DMS 273 (cell line): ENCODE measurements around the gene SLC44A5.
"Not testable (repeated sequence)": the region's sequence is repeated elsewhere in the genome, so short reads cannot be mapped to it uniquely, and the experiment has no call there.

Experiments
- DNase-seq: peaks from one replicate; lab custom pipeline; 2025; ENCODE audit not compliant: unreplicated experiment; lab: John Stamatoyannopoulos, UW

SLC44A5 gene

DNA sequence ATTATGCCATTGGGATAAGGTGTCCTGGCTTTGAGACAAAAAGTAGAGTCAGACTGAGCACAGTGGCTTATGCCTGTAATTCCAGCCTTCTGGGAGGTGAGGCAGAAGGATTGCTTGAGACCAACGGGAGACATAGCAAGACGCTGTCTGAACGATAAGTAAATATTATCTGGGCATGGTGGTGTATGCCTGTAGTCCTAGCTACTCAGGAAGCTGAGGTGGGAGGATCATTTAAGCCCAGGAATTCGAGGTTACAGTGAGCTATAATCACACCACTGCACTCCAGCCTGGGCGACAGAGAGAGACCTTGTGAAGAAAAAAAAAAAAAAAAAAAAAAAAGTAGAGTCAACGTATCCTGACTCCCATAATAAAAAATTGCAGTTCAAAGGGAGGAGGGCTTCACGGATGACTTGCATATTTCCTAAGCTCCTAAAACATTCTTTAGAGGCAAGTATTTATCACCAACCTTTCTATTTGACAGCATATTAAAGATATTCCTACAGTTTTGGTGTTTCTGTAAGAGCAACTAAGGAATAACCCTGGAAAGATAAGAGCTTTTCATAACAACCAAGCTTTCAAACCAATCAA lies 141.2 kb downstream of the SLC44A5 start:
- no peak for DNase-seq

DNA sequence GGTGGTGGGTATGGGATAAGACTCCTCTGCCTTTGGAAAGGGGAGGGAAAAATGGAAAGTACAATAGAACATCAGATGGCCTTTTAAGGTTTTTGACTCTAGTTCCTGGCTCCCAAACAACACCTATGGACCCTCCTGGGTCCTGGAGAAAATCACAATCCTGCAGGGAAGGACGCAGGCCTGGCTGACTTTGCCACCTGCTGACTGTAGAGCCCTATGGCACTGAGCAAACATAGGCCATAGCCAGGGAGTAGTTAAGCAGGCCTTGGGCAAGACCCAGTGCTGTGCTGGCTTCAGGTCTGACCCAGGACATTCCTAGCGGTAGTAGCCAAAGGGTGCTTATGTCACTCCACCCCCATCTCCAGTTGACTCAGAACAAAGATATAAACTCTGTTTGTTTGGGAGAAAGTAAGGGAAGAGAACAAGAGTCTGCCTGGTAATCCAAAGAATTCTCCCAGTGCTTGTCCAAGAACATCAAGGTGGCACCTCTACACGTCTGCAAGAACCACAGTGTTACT lies 149.0 kb downstream of the SLC44A5 start:
- no peak for DNase-seq

DNA sequence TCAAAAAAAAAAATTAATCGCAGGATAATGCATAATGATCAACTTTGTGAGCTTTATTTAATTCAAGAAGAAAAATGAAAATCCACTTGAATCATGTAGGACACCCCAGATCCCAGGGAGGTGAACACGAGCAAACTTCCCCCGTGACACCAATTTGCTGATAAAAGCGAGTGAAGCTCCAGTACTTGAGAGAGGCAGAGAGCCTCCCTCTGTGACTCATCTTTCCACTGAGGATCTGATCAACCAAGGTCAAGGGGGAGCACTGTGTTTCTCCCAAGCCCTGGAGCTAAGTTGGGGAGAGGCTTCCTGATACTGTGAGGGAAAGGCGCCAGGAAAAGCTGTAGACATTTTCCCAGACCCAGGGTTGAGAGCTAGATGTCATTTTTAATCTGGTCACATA lies 160.9 kb downstream of the SLC44A5 start:
- DNase-seq: no peak

DNA sequence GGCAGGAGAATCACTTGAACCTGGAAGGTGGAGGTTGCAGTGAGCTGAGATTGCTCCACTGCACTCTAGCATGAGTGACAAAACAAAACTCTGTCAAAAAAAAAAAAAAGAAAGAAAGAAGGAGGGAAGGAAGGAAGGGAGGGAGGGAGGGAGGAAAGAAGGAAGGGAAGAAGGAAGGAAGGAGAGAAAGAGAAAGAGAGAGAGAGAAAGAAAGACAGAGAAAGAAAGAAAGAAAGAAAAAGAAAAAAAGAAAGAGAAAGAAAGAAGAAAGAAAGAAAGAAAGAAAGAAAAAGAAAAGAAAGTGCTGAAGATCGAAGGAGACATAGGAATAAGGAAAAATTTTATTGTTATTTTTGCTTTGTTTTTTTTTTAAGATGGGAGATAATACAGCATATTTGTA lies 166.7 kb downstream of the SLC44A5 start:
- no peak for DNase-seq

- DNase-seq: no peak
Observed at GRCh38 chr1:75440274-75440673, 170.6 kb downstream of the SLC44A5 start.

DNA sequence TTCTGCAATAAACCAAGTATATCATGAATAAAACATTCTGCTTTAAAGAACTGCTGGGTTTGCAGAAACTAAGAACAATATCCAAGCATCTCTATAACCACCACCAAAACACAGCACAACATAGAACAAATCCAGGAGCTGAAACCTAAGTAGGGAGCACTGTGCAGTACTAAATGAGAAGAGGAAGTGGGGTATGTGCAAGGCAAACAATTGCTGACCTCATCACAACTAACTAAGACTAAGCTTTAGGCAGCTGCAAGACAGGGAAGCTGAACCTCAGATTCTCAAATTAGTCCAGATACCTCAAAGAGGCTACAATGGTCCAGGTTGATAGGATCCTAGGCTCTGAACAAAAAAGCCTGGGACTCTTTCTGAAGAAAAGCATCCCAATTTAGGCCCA lies 172.6 kb downstream of the SLC44A5 start:
- no peak for DNase-seq

DNA sequence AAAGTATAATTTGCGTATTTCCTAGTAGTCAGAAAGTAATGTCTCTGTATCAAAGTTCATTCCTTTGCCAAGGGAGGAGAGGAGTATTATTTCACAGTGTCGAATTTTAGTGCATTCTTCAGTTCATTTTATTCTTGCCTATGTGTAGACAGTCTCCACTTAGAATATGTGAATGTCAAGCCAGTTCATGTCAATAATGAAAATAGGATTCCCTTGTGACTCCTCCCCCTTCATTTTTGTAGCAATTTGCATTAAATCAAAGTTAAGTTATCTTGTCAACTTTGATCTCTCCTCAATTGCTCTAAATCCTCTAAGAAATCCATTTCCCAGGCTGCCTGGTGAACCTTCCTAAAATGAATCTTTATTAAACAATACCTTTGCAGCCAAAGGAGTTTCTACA lies 179.1 kb downstream of the SLC44A5 start:
- DNase-seq: no peak

DNA sequence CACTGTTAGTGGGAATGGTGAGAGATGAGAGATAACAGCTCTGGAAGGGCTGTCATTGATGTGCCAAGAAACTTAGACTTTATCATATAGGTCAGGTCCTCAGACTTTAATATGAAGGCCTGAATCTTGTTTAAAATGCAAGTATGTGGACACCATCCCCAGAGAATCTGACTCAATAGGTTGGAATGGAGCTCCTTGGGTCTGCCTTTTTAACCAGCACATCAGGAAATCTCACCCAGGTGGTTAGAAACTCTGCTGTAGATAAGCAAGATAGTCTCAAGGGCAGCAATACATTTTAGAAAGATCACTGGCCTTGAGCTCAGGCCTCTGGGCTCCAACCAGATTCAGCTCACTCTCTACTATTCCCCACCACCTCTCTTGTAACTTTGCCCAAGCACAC lies 180.4 kb downstream of the SLC44A5 start:
- no peak for DNase-seq

DNA sequence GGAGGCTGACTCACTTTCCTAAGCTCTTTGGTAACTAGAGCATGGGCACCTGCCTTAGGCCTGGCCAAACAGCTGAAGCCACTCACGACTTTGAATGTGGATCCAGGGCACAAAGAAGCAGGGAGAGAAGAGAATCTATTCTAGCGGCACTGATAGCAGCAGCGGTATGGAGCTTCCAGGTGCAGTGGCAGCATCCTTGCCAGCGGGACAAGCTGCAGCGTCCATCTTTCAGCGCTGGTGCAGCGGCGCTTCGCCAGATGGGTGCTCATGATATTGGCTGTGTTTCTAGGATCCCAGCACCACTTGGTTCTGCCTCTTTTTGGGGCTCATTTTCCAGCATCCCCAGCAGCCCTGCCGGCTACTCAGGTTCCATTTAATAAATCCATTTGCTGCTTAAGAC lies 184.2 kb downstream of the SLC44A5 start:
- no peak for DNase-seq

- DNase-seq: peak; percentile 6
Observed at GRCh38 chr1:75425001-75425650, 185.8 kb downstream of the SLC44A5 start.

DNA sequence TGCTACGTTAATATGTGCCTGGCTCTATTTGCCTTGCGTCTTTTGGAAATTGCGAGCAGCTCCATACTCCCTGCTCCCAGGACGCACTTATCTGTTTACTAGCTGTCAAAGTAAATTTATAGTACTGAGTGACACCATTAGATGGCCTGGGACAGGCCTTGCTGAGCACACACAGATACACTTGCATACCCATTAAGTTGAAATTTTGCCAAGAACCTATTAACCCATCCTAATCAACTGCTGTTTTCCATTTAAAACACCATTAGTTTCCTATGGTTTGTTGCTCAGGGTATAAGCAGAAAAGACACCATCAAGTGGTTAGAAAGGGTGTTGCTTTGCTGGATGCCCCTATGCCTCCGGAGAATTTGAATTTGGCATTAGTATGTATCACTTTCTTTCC lies 187.3 kb downstream of the SLC44A5 start:
- DNase-seq: no peak

DNA sequence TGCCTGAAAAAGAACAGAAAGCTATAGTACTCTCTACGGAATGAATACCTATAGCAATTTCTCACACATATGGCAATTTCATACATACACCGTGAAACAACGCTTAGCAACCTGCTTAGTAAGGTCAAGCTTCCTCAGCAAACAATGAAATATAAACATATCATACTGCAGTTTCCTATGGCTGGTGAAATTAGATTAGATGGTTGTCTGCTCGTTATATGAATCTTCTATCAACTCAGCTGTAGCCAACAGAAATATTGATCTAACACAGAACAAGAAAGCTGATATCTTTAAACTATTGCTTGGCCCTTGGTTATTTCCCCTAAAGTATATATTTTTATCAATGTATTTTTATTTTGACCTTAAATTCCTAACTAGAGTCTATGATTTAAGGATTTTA lies 187.8 kb downstream of the SLC44A5 start:
- no peak for DNase-seq

DNA sequence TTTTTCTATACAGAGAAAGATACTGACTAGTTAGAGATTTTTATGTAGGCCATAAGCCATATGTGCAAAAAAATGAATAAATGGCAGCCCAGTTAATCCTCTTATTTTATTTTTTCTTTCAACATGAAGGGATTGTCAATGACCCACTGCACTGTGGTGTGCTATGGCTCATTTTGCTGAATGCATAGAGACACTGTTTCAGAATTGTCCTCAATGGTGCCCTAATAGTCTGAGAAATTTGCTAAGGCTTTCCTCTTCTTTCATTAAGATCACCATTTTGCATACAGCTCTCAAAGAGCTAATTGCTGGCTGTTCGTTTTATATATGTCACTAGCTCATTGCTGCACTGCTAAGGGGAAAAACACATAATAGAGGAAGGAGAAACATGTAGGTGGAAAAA lies 189.5 kb downstream of the SLC44A5 start:
- DNase-seq: no peak

DNA sequence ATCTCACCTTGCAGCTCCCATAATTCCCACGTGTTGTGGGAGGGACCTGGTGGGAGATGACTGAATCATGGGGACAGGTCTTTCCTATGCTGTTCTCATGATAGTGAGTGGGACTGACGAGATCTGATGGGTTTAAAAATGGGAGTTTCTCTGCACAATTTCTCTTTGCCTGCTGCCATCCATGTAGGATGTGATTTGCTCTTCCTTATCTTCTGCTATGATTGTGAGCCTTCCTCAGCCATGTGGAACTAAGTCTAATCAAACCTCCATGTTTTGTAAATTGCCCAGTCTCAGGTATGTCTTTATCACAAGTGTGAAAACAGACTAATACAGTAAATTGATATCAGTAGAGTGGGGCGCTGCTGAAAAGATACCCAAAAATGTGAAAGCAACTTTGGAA lies 195.7 kb downstream of the SLC44A5 start:
- DNase-seq: no peak

DNA sequence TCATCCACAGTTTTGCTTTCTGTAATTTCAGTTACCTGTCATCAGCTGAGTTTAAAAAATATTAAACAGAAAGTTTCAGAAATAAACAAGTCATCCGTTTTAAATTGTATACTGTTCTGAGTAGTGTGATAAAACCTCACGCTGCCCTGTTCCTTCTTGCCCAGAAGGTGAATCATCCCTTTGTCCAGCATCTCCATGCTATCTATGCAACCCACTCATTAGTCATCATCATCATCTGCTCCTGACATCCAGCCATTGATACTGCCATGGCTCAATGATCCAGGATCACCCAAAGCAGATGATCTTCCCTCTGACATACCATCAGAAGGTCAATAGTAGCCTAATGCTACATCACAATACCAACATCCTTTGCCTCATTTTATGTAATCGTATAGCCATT lies 198.3 kb downstream of the SLC44A5 start:
- no peak for DNase-seq

GRCh38 chr1:75404681-75405080 lies 206.2 kb downstream of the SLC44A5 start:
- not testable (repeated sequence) for DNase-seq

DNA sequence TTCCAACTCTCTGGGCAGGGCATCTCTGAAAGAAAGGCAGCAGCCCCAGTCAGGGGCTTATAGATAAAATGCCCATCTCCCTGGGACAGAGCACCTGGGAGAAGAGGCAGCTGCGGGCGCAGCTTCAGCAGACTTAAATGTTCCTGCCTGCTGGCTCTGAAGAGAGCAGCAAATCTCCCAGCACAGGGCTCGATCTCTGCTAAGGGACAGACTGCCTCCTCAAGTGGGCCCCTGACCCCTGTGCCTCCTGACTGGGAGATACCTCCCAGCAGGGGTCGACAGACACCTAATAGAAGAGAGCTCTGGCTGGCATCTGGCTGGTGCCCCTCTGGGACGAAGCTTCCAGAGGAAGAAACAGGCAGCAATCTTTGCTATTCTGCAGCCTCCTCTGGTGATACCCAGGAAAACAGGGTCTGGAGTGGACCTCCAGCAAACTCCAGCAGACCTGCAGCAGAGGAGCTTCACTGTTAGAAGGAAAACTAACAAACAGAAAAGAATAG lies 207.7 kb downstream of the SLC44A5 start:
- DNase-seq: not testable (repeated sequence)

- DNase-seq: no peak
Observed at GRCh38 chr1:75400716-75401115, 210.2 kb downstream of the SLC44A5 start.

DNA sequence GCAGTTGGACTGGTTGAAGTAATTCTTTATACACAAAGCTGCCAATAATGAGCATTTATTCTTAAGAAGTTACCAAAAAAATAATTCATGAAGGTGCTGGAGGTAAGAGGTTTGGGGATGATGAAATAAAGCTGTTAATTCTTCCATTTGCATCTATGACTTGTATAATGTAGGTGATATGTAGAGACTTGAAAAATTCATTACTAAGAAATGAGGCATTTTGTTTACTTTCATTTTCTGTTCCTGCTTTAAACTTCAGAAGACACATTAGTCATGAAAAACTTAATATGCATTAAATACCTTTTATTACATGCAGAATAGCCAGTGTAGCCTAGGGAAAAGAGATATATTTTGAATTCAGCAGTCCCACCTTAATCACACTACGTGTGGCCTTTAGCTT lies 214.2 kb downstream of the SLC44A5 start:
- DNase-seq: no peak

DNA sequence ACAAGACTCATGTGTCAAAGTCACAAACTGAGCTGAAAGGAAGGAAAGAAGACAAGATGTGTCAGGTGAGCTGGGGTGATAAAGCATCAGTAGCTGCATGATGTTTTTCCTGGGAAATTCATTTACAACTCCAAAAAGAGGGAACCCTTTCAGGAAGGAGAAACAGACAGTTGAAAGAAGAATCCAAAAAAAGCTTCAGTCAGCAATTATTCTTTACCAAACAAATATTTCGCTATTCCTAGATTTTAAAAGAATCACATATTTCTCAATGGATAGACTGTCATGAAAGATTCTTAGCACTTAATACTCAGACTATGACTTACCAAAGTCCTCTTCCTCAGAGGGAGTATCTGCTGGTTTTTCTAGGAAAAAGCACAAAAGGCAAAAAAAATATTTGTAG lies 214.7 kb downstream of the SLC44A5 start:
- no peak for DNase-seq

- no peak for DNase-seq
Observed at GRCh38 chr1:75394386-75395139, 216.4 kb downstream of the SLC44A5 start.

DNA sequence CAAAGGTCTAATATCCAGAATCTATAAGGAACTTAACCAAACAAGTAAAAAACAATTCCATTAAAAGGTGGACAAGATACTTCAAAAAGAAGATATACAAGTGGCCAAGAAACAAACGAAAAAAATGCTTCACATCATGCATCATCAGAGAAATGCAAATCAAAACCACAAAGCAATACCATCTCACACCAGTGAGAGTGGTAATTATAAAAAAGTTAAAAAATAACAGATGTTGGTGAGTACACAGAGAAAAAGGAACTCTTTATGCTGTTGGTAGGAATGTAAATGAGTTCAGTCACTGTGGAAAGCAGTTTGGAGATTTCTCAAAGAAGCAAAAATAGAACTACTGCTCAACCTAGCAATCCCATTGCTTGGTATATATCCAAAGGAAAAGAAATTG lies 218.6 kb downstream of the SLC44A5 start:
- DNase-seq: no peak
